Lung (tissue), 12 donors: Measurements from ENCODE around the gene ASB18. TPM values are rescaled to one million over a fixed set of nuclear protein-coding genes. Genes with fewer than 3 reads are reported as not detected.

Source experiments
- ATAC-seq: fragments of 200-7000 bp; cut with Tn5 transposase; one replicate; pipeline ENCODE4 v1.9.1; 2020; ENCODE audit warnings: moderate number of reproducible peaks; ENCODE audit not compliant: insufficient read depth, low FRiP score
- DNase-seq, 3 donors: peaks; one replicate each; pipeline ENCODE4 v3.0.0-alpha.2; 2013 to 2017
- H3K27ac ChIP-seq, 2 donors: one replicate each; pipeline ENCODE4 v1.5.1; 2013; ENCODE audit warnings: mild to moderate bottlenecking in 2 of 2, moderate library complexity in 2 of 2, control low read depth in 1 of 2, inconsistent platforms in 1 of 2, low read depth in 1 of 2, low read length in 1 of 2
- H3K27me3 ChIP-seq, 3 donors: one replicate each; pipeline ENCODE4 v1.5.1; 2013; ENCODE audit warnings: low read length in 2 of 3; ENCODE audit not compliant: control insufficient read depth in 3 of 3, insufficient read depth in 3 of 3
- H3K36me3 ChIP-seq, 4 donors: one replicate each; pipeline ENCODE4 v1.5.1; 2013; ENCODE audit warnings: low read length in 4 of 4, mild to moderate bottlenecking in 1 of 4, moderate library complexity in 1 of 4; ENCODE audit not compliant: control insufficient read depth in 4 of 4, insufficient read depth in 4 of 4
- H3K4me1 ChIP-seq, 5 donors: one replicate each; pipeline ENCODE4 v1.5.1; 2013; ENCODE audit warnings: low read length in 5 of 5, mild to moderate bottlenecking in 2 of 5, moderate library complexity in 1 of 5; ENCODE audit not compliant: control insufficient read depth in 5 of 5, insufficient read depth in 5 of 5
- H3K4me3 ChIP-seq: one replicate; pipeline ENCODE4 v1.5.1; 2013; ENCODE audit warnings: mild to moderate bottlenecking, control low read depth, moderate library complexity
- H3K9ac ChIP-seq, 2 donors: one replicate each; pipeline ENCODE4 v1.5.1; 2013; ENCODE audit warnings: low read length in 2 of 2, control low read depth in 1 of 2; ENCODE audit not compliant: insufficient read depth in 1 of 2
- H3K9me3 ChIP-seq, 4 donors: one replicate each; pipeline ENCODE4 v1.5.1; 2013; ENCODE audit warnings: low read length in 3 of 4, mild to moderate bottlenecking in 1 of 4, moderate library complexity in 1 of 4; ENCODE audit not compliant: control insufficient read depth in 4 of 4, insufficient read depth in 3 of 4
- WGBS, 2 donors: extraction: QIAGEN DNeasy Blood & Tissue Kit; methylation state at CpG; one replicate each; pipeline ENCODE4 v1.1.7; 2013; 5-methylcytosine and 5-hydroxymethylcytosine counted together
- polyA plus RNA-seq, 2 donors: library from polyadenylated mRNA; stranded (reverse); fragments of 200-250 nt; gene quantifications; one replicate each; pipeline ENCODE4 v1.2.1, GENCODE V29; 2013
- total RNA-seq, 2 donors: library from RNA; depleted of rRNA in 1 of 2; stranded (reverse); fragments of >200 nt in 1 of 2; gene quantifications; one replicate each; pipeline ENCODE4 v1.2.1, GENCODE V29; 2014 to 2021
- TF ChIP-seq, protein P1 (sequence below): IDR thresholded peaks from 2 replicates; pipeline ENCODE4 v1.5.1; 2012; ENCODE audit warnings: mild to moderate bottlenecking; ENCODE audit errors: control extremely low read depth, extremely low read depth
- donor health status: control.
- donor health status: control.
- donor health status: Bipolar disorder and iron deficiency.
- donor health status: healthy.
- donor health status: DM: yes; HTN: yes; CAD: no.

The ASB18 gene
- total and polyA plus RNA-seq, 4 donors = not detected

DNA sequence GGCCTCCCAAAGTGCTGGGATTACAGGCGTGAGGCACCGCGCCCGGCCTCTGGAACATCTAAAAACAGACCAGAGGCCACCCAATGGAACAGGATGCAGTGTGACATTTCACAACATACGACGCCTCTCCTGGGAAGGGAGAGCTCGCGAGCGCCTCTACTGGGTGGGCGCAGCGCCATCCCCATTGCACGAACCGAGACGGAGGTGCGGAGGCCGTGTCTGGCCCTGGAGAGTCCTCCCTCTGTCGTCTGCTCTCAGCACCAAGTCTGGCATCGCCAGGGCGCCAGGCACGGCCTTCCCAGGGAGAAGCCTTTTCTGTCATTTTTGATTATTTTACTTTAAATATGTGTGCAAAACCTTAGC, 86.6 kb downstream of the ASB18 start:
- TF ChIP-seq, protein P1, sequence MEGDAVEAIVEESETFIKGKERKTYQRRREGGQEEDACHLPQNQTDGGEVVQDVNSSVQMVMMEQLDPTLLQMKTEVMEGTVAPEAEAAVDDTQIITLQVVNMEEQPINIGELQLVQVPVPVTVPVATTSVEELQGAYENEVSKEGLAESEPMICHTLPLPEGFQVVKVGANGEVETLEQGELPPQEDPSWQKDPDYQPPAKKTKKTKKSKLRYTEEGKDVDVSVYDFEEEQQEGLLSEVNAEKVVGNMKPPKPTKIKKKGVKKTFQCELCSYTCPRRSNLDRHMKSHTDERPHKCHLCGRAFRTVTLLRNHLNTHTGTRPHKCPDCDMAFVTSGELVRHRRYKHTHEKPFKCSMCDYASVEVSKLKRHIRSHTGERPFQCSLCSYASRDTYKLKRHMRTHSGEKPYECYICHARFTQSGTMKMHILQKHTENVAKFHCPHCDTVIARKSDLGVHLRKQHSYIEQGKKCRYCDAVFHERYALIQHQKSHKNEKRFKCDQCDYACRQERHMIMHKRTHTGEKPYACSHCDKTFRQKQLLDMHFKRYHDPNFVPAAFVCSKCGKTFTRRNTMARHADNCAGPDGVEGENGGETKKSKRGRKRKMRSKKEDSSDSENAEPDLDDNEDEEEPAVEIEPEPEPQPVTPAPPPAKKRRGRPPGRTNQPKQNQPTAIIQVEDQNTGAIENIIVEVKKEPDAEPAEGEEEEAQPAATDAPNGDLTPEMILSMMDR = no peak
- no peak overlapping the region for H3K27ac ChIP-seq
- no peak for ATAC-seq
- H3K36me3 ChIP-seq = no peaks in the 10 kb centered on the region
- H3K9ac ChIP-seq = no peak overlapping the region
- WGBS, 2 donors = 7 to 12% methylated on average over 20 of the region's 20 CpGs
- H3K4me3 ChIP-seq = no peak overlapping the region
- DNase-seq = peak; percentile 43 to 61 (median 59)
- H3K4me1 ChIP-seq = peaks cover 0 to 14% (median 2%) of the 10 kb centered on the region in 5 donors
- peaks cover 15 to 84% (median 78%) of the 10 kb centered on the region in 3 donors for H3K27me3 ChIP-seq
- H3K9me3 ChIP-seq = peaks cover 0 to 3% (median 0%) of the 10 kb centered on the region in 4 donors

DNA sequence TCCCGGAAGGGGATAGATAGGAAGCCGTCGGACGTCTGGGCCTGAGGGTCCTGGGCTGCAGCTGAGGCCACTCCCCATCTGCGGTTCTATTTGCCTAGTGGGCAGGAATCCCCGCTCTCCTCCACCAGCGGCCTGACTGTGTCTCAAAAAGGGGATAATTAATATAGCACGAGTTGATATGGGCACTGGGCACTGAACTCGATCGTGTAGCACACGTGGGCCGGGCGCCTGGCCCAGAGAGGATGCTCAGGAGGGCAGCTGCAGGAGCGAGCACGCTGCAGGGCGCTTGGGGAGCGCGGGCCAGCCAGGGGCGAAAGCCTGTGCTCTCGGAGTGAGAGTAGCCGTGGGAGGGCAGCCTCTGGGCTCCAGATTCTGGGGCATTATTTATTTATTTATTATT, 87.3 kb downstream of the ASB18 start:
- no peak for DNase-seq
- Histone ChIP-seq H3K9me3 (peaks cover 0 to 3% (median 0%) of the 10 kb centered on the region in 4 donors), H3K36me3 (no peaks in the 10 kb centered on the region), H3K27me3 (peaks cover 15 to 89% (median 83%) of the 10 kb centered on the region in 3 donors), H3K4me3 (no peak overlapping the region), H3K27ac (no peak overlapping the region), H3K9ac (no peak overlapping the region), H3K4me1 (peaks cover 0 to 14% (median 3%) of the 10 kb centered on the region in 5 donors)
- no peak for ATAC-seq
- TF ChIP-seq, protein P1 = no peak
- WGBS, 2 donors = 49 to 51% methylated on average over 21 of the region's 21 CpGs

DNA sequence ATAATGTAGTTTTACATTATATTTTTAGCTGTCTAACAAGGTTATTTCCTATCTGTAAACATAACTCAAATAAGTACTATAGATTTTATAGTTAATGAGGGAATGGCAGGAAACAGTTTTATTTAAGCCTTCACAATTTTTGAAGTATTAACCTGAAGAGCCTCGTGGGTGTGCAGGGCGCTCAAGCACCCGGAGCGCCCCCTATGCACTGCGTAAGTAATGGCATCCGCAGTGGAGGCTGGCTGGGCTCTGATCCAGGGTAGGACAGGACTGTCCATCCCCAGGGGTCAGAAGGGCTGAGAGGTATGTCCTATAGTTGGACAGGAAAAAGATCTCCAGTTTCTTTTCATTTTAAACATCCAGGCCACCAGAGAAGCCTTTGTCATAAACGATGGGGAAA, 87.8 kb downstream of the ASB18 start:
- ATAC-seq (no peak), DNase-seq (no peak)
- 6 to 17% methylated on average over 7 of the region's 7 CpGs for WGBS, 2 donors
- no peak overlapping the region for H3K4me3 ChIP-seq
- H3K27me3 ChIP-seq = peaks cover 15 to 92% (median 83%) of the 10 kb centered on the region in 3 donors
- H3K9ac ChIP-seq = no peak overlapping the region
- TF ChIP-seq, protein P1 = no peak
- H3K4me1 ChIP-seq = peaks cover 0 to 14% (median 3%) of the 10 kb centered on the region in 5 donors
- H3K27ac ChIP-seq = no peak overlapping the region
- H3K9me3 ChIP-seq = peaks cover 0 to 3% (median 0%) of the 10 kb centered on the region in 4 donors
- H3K36me3 ChIP-seq = no peaks in the 10 kb centered on the region
